GM12865 (cell line): ENCODE data around the gene SBK2.

Source experiments
- DNase-seq: peaks from one replicate; pipeline ENCODE4 v3.0.0; 2010; ENCODE audit warnings: low read depth
- H3K4me3 ChIP-seq: 2 replicates; pipeline ENCODE4 v1.5.1; 2011; ENCODE audit warnings: mild to moderate bottlenecking, low read depth, low read length, control low read depth
- TF ChIP-seq, protein P1 (sequence below): IDR thresholded peaks from 2 replicates; pipeline ENCODE4 v1.5.1; 2011; ENCODE audit warnings: low read length, control low read depth, low read depth, inconsistent platforms; ENCODE audit not compliant: insufficient read depth; ENCODE audit errors: missing control alignments

Gene SBK2

DNA sequence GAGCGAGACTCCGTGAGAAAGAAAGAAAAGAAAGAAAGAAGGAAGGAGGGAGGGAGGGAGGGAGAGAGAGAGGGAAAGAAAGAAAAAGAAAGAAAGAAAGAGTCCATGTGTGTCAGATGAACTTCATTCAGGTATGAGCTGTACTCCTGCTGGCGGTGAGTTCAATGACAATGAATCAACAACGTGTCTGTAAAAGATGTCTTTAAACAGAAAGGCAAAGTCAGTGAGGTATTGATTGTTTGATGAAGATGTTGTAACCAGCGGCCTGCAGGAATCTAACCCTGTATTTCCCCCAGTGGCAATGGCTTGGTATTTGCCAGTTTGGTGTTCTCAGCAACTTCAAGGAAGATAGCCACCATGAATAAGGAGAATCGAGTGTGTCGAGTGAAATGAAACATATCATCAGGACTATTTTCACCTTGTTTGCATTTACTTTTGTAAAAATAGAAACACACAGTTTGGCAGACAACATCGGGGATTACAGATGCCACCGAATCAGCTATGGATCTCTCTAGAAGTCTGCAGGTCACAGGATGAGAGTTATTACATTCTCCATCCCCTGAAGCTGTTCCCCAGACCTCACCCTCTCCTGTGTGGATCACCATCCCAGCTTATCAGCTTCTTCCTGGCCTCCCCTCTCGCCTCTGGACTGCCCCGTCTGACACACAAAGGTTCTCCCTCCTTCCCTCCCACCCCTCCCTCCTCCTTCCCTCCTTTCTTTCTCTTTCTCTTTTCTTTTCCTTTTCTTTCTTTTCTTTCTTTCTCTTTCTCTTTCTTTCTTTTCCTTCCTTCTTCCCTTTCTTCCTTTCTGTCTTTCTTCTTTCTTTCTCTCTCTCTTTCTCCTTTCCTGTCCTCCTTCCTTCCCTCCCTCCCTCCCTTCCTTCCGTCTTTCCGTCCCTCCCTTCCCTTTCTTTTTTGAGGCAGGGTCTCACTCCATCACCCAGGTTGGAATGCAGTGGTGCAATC is 16.6 kb upstream of the SBK2 start:
- TF ChIP-seq, protein P1, sequence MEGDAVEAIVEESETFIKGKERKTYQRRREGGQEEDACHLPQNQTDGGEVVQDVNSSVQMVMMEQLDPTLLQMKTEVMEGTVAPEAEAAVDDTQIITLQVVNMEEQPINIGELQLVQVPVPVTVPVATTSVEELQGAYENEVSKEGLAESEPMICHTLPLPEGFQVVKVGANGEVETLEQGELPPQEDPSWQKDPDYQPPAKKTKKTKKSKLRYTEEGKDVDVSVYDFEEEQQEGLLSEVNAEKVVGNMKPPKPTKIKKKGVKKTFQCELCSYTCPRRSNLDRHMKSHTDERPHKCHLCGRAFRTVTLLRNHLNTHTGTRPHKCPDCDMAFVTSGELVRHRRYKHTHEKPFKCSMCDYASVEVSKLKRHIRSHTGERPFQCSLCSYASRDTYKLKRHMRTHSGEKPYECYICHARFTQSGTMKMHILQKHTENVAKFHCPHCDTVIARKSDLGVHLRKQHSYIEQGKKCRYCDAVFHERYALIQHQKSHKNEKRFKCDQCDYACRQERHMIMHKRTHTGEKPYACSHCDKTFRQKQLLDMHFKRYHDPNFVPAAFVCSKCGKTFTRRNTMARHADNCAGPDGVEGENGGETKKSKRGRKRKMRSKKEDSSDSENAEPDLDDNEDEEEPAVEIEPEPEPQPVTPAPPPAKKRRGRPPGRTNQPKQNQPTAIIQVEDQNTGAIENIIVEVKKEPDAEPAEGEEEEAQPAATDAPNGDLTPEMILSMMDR: no peak
- no peak for DNase-seq
- no peak overlapping the region for H3K4me3 ChIP-seq

DNA sequence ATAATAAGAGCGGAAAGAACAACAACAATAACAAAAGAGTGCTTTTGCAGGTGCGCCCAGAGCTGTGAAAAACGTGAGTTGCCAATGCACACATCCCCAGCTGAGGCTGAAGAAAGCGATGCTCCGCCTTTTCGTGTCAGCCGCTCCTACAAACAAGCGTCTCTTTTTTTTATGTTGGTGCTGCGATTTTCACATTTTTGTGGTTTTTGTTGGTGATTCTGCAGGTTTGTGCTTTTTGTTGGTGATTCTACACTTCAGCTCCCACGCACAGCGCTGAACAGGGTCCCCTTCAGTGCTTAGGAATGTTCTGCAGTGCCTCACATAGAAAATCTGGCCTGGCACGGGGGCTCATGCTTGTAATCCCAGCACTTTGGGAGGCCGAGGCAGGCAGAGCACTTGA is 15.7 kb upstream of the SBK2 start:
- TF ChIP-seq, protein P1: no peak
- H3K4me3 ChIP-seq: no peak overlapping the region
- DNase-seq: no peak

DNA sequence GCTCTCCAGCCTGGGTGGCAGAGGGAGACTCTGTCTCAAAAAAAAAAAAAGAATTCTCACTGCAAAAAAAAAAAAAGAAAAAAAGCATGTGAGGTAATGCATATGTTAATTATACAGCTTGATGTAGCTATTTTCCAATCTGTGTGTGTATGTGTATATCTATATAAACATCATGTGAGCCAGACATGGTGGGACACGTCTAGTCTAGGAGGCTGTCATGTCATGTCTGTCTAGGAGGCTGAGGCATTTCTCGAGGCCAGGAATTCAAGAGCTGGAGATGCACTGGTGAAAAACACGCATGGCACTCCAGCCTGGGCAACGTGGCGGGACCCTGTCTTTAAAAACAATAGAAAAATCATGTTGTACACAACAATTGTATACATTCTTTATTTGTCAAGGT is 15.3 kb upstream of the SBK2 start:
- no peak for DNase-seq
- TF ChIP-seq, protein P1: no peak
- H3K4me3 ChIP-seq: no peak overlapping the region

DNA sequence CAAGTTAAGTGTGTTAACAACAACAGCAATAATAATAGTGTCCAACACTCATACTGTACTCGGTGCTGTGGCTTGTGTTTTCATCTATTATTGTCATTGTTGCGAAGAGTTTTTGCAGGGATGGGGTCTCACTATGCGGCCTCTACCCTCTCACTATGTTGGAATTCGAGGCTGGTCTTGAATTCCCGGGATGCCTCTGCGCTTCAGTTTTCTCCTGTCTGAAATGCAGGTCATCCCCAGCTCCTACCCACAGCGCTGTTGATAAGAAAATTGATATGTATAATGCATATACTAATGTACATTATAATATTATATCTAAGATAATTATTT is 13.4 kb upstream of the SBK2 start:
- H3K4me3 ChIP-seq: no peak overlapping the region
- TF ChIP-seq, protein P1: no peak
- DNase-seq: no peak

DNA sequence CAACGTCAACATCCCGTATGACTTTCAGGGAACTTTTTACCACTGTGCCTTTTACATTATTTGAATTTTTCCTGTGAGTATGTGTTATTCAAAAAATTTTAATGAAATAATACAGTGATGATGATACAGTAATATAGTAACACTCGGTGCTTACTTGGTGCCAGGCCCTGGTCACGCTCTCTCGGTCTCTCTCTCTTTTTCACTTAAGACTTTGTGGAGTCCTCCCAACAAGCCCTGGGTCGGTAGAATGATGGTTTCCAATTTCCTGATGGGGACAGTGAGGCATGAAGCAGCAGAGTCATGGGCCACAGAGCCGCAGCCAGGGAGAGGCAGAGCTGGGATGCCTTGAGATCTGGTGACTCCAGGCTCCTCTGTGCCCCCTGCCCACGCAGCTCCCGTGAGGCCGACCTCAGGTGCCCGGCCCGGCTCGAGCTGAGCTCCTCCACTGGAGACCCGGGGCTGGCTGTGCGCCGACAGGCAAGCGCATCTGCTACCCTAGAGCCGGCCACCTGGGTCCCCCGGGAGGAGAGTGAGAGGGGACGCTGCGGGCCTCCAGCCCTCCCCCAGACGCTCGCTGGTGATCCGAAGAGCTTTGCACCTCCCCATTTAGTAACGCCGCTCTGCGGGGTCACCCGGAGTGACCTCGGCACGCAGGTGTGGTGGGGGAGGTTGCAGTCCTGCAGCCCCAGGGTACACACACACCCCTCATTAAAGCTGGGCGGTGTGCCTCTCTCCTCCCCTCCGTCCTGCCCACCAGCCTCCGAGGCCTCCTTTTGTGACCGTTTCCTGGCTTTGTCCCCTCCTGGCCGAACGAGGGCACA is 12.8 kb upstream of the SBK2 start:
- H3K4me3 ChIP-seq: no peak overlapping the region
- no peak for DNase-seq
- TF ChIP-seq, protein P1: no peak

DNA sequence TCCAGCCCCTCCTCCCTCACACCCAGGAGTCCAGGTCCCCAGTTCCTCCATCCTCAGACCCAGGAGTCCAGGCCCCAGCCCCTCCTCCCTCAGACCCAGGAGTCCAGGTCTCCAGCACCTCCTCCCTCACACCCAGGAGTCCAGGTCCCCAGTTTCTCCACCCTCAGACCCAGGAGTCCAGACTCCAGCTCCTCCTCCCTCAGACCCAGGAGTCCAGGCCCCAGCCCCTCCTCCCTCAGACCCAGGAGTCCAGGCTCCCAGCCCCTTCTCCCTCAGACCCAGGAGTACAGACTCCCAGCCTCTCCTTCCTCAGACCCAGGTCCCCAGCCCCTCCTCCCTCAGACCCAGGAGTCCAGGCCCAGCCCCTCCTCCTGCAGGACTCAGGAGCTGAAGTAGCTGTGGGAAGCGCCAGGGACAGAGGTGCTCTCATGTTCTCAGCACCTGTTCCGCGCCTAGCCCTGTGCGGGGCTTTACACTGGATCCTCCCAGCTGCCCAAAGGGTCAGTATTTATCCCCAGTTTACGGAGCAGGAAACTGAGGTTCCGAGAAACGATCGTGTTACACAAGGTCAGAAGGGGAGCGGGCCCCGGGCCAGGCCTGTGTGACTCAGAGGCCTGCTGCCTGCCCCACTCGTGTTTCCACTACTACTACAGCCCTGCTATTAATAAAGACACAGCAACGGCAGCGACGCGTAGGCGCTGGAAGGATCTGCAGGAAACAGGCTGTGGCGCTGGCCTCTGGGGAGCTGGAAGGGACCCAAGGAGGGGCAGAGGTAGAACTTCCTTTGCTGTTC is 10.1 kb upstream of the SBK2 start:
- DNase-seq: no peak
- TF ChIP-seq, protein P1: no peak
- H3K4me3 ChIP-seq: no peak overlapping the region
